MM.1S (cell line): ENCODE data around the gene ZNF197.

Source experiments
- DNase-seq: peaks from one replicate; pipeline ENCODE4 v3.0.0-alpha.2; 2015
- H2AFZ ChIP-seq: fragments of 300-600 bp; sonication (generic); 2 replicates; pipeline ENCODE4 v1.6.0; 2016; ENCODE audit warnings: antibody characterized with exemption, low read length
- H3F3A ChIP-seq: fragments of 300-600 bp; sonication (generic); 2 replicates; pipeline ENCODE4 v1.6.1; 2016; ENCODE audit warnings: mild to moderate bottlenecking, antibody characterized with exemption, low read length, moderate library complexity, mixed read lengths; ENCODE audit not compliant: insufficient read depth
- H3K27ac ChIP-seq: fragments of 300-600 bp; sonication (generic); 2 replicates; pipeline ENCODE4 v1.5.1; 2016; ENCODE audit warnings: mild to moderate bottlenecking, low read length
- H3K27me3 ChIP-seq: fragments of 300-600 bp; sonication (generic); replicated peaks from 2 replicates; pipeline ENCODE4 v1.6.0; 2016; ENCODE audit warnings: low read length; ENCODE audit not compliant: insufficient read depth
- H3K36me3 ChIP-seq: fragments of 300-600 bp; sonication (generic); replicated peaks from 2 replicates; pipeline ENCODE4 v1.6.1; 2016; ENCODE audit warnings: mild to moderate bottlenecking, low read length, mixed read lengths; ENCODE audit not compliant: insufficient read depth
- H3K4me1 ChIP-seq: fragments of 300-600 bp; sonication (generic); 2 replicates; pipeline ENCODE4 v1.6.1; 2016; ENCODE audit warnings: low read length, mixed read lengths
- H3K4me2 ChIP-seq: fragments of 300-600 bp; sonication (generic); 2 replicates; pipeline ENCODE4 v1.6.0; 2016; ENCODE audit warnings: low read depth, low read length
- H3K4me3 ChIP-seq: fragments of 300-600 bp; sonication (generic); 2 replicates; pipeline ENCODE4 v1.5.1; 2016; ENCODE audit warnings: low read length, mixed read lengths
- H3K79me2 ChIP-seq: fragments of 300-600 bp; sonication (generic); 2 replicates; pipeline ENCODE4 v1.6.1; 2016; ENCODE audit warnings: mixed run types, low read length, mixed read lengths
- H3K9ac ChIP-seq: fragments of 300-600 bp; sonication (generic); 2 replicates; pipeline ENCODE4 v1.6.1; 2016; ENCODE audit warnings: low read length, mixed read lengths
- H3K9me2 ChIP-seq: fragments of 300-600 bp; sonication (generic); replicated peaks from 2 replicates; pipeline ENCODE4 v1.6.1; 2016; ENCODE audit warnings: mild to moderate bottlenecking, low read length, mixed read lengths; ENCODE audit not compliant: insufficient read depth
- H3K9me3 ChIP-seq: fragments of 300-600 bp; sonication (generic); replicated peaks from 2 replicates; pipeline ENCODE4 v1.6.1; 2016; ENCODE audit warnings: mild to moderate bottlenecking, low read length, mixed read lengths; ENCODE audit not compliant: insufficient read depth
- H4K20me1 ChIP-seq: fragments of 300-600 bp; sonication (generic); 2 replicates; pipeline ENCODE4 v1.6.1; 2016; ENCODE audit warnings: mild to moderate bottlenecking, low read length, moderate library complexity, mixed read lengths; ENCODE audit not compliant: insufficient read depth
- CTCF ChIP-seq: fragments of 300-600 bp; sonication (generic); IDR thresholded peaks from 2 replicates; pipeline ENCODE4 v1.5.1; 2016; ENCODE audit warnings: antibody characterized with exemption, low read length, mixed read lengths
- EZH2 ChIP-seq: fragments of 300-600 bp; sonication (generic); optimal IDR thresholded peaks from 2 replicates; pipeline ENCODE3; 2017; ENCODE audit warnings: low read depth, mild to moderate bottlenecking, antibody characterized with exemption, low read length, mixed read lengths
- EZH2phosphoT487 ChIP-seq: fragments of 300-600 bp; sonication (generic); IDR thresholded peaks from 2 replicates; pipeline ENCODE4 v1.6.1; 2018; ENCODE audit warnings: antibody characterized with exemption, low read length

ZNF197 gene

GRCh38 chr3:44682182-44682896, 57.5 kb downstream of the ZNF197 start:
- peaks cover 3% of the 10 kb centered on the region; the same call in 1 of the 2 replicates for H3K4me1 ChIP-seq
- H3K4me2 ChIP-seq, result no peak overlapping the region
- no peak overlapping the region for H3K4me3 ChIP-seq
- no peaks in the 10 kb centered on the region for H3K36me3 ChIP-seq
- H3K9ac ChIP-seq, result no peak overlapping the region
- DNase-seq, result no peak
- H3K27ac ChIP-seq, result no peak overlapping the region
- no peaks in the 10 kb centered on the region for H3F3A ChIP-seq
- TF ChIP-seq CTCF (no peak), EZH2phosphoT487 (no peak), EZH2 (no peak)
- no peaks in the 10 kb centered on the region for H4K20me1 ChIP-seq
- H3K79me2 ChIP-seq, result no peaks in the 10 kb centered on the region
- H3K9me3 ChIP-seq, result no peaks in the 10 kb centered on the region
- H3K9me2 ChIP-seq, result no peaks in the 10 kb centered on the region
- H3K27me3 ChIP-seq, result no peaks in the 10 kb centered on the region
- H2AFZ ChIP-seq, result no peak overlapping the region

GRCh38 chr3:44685128-44685800, 60.4 kb downstream of the ZNF197 start:
- DNase-seq, result peak; percentile 92
- TF ChIP-seq EZH2 (no peak), CTCF (no peak), EZH2phosphoT487 (no peak)
- peak overlapping the region; percentile 81 for H3K4me3 ChIP-seq

GRCh38 chr3:44687898-44688297, 63.1 kb downstream of the ZNF197 start:
- H2AFZ ChIP-seq, result no peak overlapping the region
- no peaks in the 10 kb centered on the region for H3K9me3 ChIP-seq
- no peak overlapping the region for H3K27ac ChIP-seq
- TF ChIP-seq CTCF (no peak), EZH2phosphoT487 (no peak), EZH2 (no peak)
- no peak overlapping the region for H3K9ac ChIP-seq
- no peaks in the 10 kb centered on the region for H3K9me2 ChIP-seq
- no peaks in the 10 kb centered on the region for H4K20me1 ChIP-seq
- peaks cover 3% of the 10 kb centered on the region; the same call in 1 of the 2 replicates for H3K4me1 ChIP-seq
- H3K4me3 ChIP-seq, result no peak overlapping the region
- H3K36me3 ChIP-seq, result no peaks in the 10 kb centered on the region
- no peaks in the 10 kb centered on the region for H3K27me3 ChIP-seq
- H3K79me2 ChIP-seq, result no peaks in the 10 kb centered on the region
- no peak for DNase-seq
- H3F3A ChIP-seq, result no peaks in the 10 kb centered on the region
- H3K4me2 ChIP-seq, result no peak overlapping the region

More at GRCh38 chr3:44685128-44685800, 60.4 kb downstream of the ZNF197 start:
- Histone ChIP-seq H3K9me2 (no peaks in the 10 kb centered on the region), H2AFZ (peak overlapping the region; percentile 95), H3K27me3 (no peaks in the 10 kb centered on the region), H3K4me2 (peak overlapping the region; percentile 70), H3K9me3 (no peaks in the 10 kb centered on the region), H3K9ac (peak overlapping the region; percentile 80), H3F3A (no peaks in the 10 kb centered on the region), H3K4me1 (peaks cover 3% of the 10 kb centered on the region; the same call in 1 of the 2 replicates), H4K20me1 (no peaks in the 10 kb centered on the region), H3K79me2 (no peaks in the 10 kb centered on the region), H3K27ac (peak overlapping the region; percentile 41; the same call in 1 of the 2 replicates), H3K36me3 (no peaks in the 10 kb centered on the region)
